ENCODE data around the gene SNAP91.

- TF ChIP-seq, protein P1, sequence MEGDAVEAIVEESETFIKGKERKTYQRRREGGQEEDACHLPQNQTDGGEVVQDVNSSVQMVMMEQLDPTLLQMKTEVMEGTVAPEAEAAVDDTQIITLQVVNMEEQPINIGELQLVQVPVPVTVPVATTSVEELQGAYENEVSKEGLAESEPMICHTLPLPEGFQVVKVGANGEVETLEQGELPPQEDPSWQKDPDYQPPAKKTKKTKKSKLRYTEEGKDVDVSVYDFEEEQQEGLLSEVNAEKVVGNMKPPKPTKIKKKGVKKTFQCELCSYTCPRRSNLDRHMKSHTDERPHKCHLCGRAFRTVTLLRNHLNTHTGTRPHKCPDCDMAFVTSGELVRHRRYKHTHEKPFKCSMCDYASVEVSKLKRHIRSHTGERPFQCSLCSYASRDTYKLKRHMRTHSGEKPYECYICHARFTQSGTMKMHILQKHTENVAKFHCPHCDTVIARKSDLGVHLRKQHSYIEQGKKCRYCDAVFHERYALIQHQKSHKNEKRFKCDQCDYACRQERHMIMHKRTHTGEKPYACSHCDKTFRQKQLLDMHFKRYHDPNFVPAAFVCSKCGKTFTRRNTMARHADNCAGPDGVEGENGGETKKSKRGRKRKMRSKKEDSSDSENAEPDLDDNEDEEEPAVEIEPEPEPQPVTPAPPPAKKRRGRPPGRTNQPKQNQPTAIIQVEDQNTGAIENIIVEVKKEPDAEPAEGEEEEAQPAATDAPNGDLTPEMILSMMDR (IDR thresholded peaks at IDR 0.05), result no peak
- TF ChIP-seq POLR2A (IDR thresholded peaks at IDR 0.05), result no peak
Observed at GRCh38 chr6:83574783-83575182, 134.1 kb downstream of the SNAP91 start.
